ENCODE results near the gene CPED1.

The CPED1 gene

DNA sequence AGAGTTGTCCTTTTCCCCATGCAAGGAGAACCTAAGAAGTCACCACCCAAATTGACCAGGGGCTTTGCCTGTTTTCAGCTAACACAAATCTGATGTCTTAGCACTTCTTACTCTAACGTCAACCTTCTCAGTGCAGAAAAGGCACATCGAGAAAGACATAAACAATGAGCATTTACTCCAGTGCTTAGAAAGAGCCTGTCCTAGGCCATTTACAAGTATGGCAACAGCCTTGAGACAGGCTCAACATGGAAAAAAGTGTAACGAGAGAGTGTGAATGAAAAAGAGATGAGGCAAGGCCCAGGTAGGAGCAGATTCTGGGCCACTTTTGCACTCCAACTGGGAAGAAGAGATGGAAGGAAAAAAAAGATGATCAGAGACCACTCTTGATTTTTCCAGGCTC is 54.4 kb downstream of the CPED1 start:
- FAIRE-seq = no peak

DNA sequence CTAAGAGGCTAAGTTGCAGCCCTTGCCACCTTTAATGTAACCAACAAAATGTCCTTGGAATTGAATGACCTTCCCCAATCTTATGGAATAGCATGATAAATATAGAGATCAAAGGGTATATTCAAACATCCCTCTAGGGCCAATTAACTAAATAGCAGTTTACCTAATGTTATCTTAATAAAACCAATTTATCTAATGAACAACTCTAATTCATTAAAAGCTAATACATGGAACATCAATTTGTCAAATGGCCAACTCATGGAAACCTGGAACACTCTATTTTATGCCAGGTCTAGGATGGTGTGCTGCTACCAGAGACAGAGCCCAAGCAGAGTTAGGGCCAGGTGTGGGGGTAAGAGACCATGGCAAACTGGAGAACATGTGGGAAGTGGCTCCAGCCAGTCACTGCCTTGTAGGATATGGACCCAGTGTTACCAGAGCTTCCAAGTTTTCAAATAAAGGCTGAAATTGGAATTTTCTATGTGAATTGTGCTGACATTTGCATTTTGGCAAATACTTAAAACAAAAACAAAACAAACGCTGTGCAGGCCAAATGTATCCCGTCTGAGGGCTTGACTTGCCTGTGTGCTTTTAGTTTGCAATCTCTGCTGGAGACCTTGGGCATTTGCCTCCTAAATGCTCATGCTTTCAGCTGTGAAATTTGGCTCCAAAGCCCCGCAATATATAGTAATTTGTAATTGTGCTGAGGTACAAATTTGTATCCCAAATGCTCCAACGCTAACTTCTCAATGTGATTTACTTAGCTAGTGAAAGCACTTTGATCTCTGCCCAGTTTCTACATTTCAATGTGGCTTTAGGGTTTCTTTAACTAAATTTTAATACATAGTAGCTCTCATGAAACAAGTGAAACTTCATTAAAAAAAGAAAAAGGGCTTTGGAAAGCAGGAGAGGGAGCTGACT is 55.1 kb downstream of the CPED1 start:
- TF ChIP-seq, protein P1, sequence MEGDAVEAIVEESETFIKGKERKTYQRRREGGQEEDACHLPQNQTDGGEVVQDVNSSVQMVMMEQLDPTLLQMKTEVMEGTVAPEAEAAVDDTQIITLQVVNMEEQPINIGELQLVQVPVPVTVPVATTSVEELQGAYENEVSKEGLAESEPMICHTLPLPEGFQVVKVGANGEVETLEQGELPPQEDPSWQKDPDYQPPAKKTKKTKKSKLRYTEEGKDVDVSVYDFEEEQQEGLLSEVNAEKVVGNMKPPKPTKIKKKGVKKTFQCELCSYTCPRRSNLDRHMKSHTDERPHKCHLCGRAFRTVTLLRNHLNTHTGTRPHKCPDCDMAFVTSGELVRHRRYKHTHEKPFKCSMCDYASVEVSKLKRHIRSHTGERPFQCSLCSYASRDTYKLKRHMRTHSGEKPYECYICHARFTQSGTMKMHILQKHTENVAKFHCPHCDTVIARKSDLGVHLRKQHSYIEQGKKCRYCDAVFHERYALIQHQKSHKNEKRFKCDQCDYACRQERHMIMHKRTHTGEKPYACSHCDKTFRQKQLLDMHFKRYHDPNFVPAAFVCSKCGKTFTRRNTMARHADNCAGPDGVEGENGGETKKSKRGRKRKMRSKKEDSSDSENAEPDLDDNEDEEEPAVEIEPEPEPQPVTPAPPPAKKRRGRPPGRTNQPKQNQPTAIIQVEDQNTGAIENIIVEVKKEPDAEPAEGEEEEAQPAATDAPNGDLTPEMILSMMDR (IDR thresholded peaks at IDR 0.05; ENCODE audit: insufficient read depth, missing control alignments) = no peak
- FAIRE-seq (no peak), DNase-seq (ENCODE audit: insufficient read length, low spot score) (no peak)

More for the DNA sequence above, 54.4 kb downstream of the CPED1 start:
- no peak for DNase-seq (ENCODE audit: insufficient read length, low spot score)
- TF ChIP-seq, protein P1 (IDR thresholded peaks at IDR 0.05; ENCODE audit: insufficient read depth, missing control alignments) = no peak

DNA sequence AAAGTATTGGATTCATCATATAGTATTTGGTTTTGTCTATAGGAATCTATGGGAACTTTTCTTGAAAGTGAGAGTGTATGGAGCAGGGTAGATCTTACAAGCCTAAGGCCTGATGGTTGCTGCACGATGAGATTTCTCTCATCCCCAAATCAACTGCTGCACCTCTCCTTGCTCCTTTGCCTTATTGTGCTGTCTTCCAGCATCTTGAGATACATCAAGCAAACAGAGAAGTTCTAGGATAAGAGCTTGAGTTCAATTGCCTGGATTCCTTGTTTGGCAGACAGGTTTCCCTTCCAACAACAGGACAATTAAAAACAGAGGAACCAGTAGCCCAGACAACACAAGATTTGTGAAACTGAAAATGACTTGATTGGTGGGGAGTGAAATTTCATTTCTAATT is 56.6 kb downstream of the CPED1 start:
- FAIRE-seq = no peak
- TF ChIP-seq, protein P1 (IDR thresholded peaks at IDR 0.05; ENCODE audit: insufficient read depth, missing control alignments) = no peak
- DNase-seq (ENCODE audit: insufficient read length, low spot score) = no peak

DNA sequence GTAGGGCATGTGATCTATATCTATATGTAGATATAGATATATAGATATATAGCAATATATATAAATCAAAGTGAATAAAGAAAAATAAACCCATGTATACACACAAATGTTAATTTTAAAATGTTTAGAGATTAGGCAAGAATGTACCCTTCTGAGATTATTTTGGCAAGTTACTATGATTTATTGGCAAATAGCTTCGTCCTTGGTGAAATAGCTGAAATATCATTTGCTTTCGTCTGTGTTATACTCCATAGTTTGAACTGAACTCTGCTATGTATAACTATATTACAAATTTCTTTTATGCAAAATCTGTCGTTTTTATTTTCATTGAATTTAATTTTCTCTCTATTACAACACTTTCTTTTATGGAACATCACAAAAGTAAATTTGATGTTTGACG is 57.5 kb downstream of the CPED1 start:
- DNase-seq (ENCODE audit: insufficient read length, low spot score) = no peak
- TF ChIP-seq, protein P1 (IDR thresholded peaks at IDR 0.05; ENCODE audit: insufficient read depth, missing control alignments) = no peak
- FAIRE-seq = no peak

DNA sequence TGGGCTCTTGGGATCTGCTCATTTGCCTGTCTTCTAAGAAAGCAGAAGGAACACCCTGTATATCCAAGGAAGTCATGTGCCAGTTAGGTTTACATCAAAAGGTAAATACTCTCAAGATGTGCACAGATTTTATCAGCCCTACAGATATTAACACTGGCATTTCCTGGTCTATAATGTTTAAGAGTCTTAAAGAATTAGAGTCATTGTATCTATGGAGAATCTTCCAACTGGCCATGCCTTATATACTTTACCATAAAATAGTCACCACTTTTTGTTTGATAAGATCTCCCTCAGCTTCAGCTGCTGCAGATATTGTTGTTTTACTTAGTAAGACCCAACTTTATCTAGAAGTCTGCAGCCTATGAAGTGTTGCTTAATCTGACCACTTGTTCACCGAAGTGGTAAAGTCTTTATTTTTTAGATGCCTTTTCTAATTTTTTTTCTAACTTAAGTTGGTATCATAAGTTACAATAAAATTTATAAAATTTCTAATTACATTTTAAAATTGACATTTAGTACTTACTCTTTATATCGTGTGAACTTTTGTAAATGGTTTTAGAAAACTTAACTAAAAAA is 58.5 kb downstream of the CPED1 start:
- TF ChIP-seq, protein P1 (IDR thresholded peaks at IDR 0.05; ENCODE audit: insufficient read depth, missing control alignments) = no peak
- DNase-seq (ENCODE audit: insufficient read length, low spot score) (no peak), FAIRE-seq (no peak)

DNA sequence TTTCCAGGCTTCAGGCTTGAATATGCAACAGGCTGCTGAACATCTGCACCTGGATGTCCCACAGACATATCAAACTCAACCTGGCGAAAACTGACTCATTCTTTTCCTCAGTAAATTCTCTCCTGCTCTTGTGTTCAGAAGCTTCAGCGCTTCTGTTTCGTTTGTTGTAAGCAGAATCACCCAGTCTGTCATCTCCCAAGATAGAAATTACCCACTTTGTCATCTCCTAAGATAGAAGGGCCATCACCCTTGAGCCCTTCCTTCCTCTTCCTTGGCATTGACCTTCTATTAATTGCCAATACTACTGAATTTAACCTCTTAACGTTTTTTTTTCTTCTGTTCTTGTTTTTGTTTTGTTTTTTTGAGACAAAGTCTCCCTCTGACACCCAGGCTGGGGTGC is 59.7 kb downstream of the CPED1 start:
- DNase-seq (ENCODE audit: insufficient read length, low spot score) = no peak
- no peak for FAIRE-seq
- TF ChIP-seq, protein P1 (IDR thresholded peaks at IDR 0.05; ENCODE audit: insufficient read depth, missing control alignments) = no peak
